Suppressor macrophage (primary cell): ENCODE results near the gene EIF2AK3.

Experiments
- DNase-seq, 4 experiments: peaks; one replicate each; pipeline ENCODE4 v3.0.0-alpha.2; 2020 to 2022

The EIF2AK3 gene

DNA sequence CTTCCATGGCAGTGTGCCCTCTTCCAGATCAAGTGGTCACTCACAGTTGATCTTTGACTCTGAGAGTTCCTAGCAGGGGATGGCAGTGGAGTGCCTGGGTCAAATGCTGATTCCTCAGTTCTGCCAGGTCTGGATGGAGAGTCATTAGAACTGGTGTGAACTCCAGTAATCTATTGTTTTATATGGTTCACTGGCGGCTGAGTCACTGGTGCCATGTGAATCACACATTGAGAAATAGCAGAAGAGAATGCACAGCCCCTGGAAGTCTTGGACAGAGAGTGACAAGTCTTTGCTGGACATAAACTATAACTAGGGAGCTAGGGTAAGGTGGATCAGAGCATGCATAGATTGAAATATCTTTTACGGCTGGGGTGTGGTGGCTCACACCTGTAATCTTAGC is 86.9 kb downstream of the EIF2AK3 start:
- DNase-seq = peak in 2 of 4 experiments; percentile 4 to 30

DNA sequence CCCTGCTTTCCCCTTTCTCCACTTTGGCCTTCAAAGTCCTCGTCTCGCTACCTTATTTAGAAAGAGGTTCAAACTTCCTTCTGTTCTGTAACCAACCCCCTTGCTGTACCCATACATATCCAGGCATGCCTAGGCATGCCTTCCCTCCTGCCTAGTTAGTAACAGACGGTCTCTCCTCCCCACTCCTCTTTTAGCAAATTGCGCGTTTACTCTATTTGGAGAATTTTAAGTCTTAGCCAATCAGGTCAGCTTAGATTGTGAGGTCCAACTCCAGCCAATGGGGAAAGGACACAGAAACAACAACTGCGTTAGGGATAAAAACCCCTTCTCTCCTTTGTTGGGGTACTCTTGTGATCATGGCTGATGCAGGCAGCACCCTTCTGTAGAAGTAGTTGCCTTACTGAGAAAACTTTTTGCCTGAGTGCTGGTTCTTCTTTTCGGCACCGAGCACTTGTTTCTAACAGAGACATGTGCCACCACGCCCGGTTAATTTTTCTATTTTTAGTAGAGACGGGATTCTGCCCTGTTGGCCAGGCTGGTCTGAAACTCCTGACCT is 88.8 kb downstream of the EIF2AK3 start:
- DNase-seq = no peak

DNA sequence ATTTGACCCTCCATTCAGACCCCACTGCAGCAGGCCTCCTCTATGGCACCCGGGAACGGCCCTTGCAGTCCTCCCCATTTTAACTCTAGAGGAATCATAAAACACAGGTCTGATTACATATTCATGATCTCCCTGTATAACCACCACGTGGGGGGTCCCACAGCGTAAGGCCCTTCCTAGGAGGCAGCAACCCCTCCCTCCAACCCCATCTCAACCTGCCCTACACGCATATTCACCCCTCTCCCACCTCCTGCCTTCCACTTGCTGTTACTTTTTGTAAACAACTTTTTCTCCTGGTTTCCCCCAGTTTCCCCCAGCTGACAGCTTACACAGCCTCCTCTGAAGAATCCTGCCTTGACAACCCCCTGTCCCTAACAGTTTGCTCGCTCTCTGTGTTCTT is 89.6 kb downstream of the EIF2AK3 start:
- no peak for DNase-seq

DNA sequence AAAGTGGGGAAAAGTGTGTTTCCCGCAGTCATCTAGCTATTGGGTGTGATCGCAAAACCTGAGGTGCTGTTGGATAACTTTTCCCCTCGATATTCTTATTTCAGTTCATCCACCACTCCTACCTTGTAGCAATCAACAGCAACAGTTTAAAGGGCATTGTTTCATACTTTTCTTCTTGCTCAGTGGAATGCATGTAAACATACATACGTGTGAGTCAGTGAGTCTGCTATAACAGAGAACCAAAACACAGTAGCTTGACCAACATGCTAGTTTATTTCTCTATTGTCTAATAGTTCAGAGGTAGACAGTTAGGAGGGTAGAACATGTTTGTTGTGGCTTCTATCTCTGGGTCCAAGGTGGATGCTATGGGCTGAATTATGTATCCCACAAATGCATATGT is 97.2 kb downstream of the EIF2AK3 start:
- no peak for DNase-seq

DNA sequence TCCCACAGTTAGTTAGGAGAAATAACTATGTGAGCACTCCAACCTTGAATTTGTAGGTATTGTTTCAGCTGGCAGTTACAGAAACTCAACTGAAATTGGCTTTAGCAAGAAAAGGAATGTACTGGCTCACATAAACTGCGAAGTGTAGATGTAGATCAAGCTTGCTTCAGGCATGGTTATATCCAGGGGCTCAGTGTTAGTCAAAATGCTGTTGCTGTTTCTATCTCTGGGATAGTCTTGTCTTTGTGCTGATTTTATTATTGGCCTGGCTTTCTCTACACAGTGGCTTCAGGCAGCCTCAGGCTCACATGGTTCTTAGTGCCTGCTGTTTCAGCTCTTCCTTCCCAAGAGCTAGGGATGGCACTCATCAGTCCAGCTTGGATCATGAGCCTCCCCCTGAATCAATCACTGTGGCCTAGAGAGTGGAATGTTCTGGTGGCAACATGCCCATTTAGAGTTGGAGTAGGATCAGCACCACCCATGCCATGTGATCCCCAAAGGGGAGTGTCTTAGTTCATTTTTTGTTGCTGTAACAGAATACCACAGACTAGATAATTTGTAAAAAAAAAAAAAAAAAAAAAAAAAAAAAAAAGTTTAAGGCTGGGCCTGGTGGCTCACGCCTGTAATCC is 105.7 kb downstream of the EIF2AK3 start:
- DNase-seq = no peak

DNA sequence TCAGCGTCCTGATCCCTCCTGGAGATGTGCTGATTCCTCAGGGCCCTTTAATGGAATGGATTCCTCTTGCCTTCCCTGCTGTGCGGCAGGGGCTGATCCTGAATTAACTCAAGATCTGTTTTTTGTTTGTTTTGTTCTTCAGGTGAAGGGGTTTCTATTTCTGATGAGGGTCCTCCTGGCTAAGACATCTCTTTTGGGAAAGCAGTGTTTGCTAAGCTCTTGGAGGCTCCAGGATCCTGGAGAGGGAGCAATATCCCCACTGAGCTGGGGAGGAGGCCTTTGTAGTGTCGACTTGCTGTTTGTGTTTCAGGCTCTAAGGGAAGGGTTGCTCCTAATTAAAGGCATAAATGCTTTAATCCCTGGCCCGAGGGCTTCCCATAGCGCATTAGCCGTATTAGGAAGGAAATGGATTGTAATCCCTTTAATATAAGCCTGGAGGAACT is 109.5 kb downstream of the EIF2AK3 start:
- DNase-seq = no peak
